GM23338 (cell line): Measurements from ENCODE around the gene COMMD10. TPM values are rescaled to one million over a fixed set of nuclear protein-coding genes. Genes with fewer than 3 reads are reported as not detected.

Experiments used
- ATAC-seq: fragments of 200-7000 bp; cut with Tn5 transposase; 3 replicates; pipeline ENCODE4 v1.9.1; 2020
- DNase-seq: peaks from one replicate; pipeline ENCODE4 v3.0.0-alpha.2; 2015; ENCODE audit warnings: low spot score
- H2AFZ ChIP-seq: fragments of 200-600 bp; sonication (generic); 2 replicates; pipeline ENCODE4 v1.8.0; 2016; ENCODE audit warnings: antibody characterized with exemption, mild to moderate bottlenecking, moderate library complexity
- H3F3A ChIP-seq: fragments of 200-600 bp; sonication (generic); replicated peaks from 2 replicates; pipeline ENCODE4 v1.8.0; 2017; ENCODE audit warnings: antibody characterized with exemption, mixed run types, low read depth
- H3K27ac ChIP-seq: fragments of 200-600 bp; sonication (generic); 2 replicates; pipeline ENCODE4 v1.6.1; 2016; ENCODE audit warnings: low read depth
- H3K27me3 ChIP-seq: fragments of 200-600 bp; sonication (generic); 2 replicates; pipeline ENCODE4 v1.8.0; 2016; ENCODE audit warnings: mild to moderate bottlenecking, mixed run types, moderate library complexity; ENCODE audit not compliant: insufficient read depth
- H3K36me3 ChIP-seq: fragments of 200-600 bp; sonication (generic); 2 replicates; pipeline ENCODE4 v1.8.0; 2016; ENCODE audit warnings: mild to moderate bottlenecking; ENCODE audit not compliant: insufficient read depth
- H3K4me1 ChIP-seq: fragments of 200-600 bp; sonication (generic); 2 replicates; pipeline ENCODE4 v1.8.0; 2016; ENCODE audit warnings: mild to moderate bottlenecking, moderate library complexity; ENCODE audit not compliant: insufficient read depth
- H3K4me2 ChIP-seq: fragments of 200-600 bp; sonication (generic); 2 replicates; pipeline ENCODE4 v1.7.1; 2017; ENCODE audit warnings: mixed run types
- H3K4me3 ChIP-seq: fragments of 200-600 bp; sonication (generic); 2 replicates; pipeline ENCODE4 v1.6.1; 2016; ENCODE audit warnings: mixed run types
- H3K79me2 ChIP-seq: fragments of 200-600 bp; sonication (generic); replicated peaks from 2 replicates; pipeline ENCODE4 v1.8.0; 2017; ENCODE audit warnings: mild to moderate bottlenecking; ENCODE audit not compliant: insufficient read depth
- H3K9me2 ChIP-seq: fragments of 200-600 bp; sonication (generic); 2 replicates; pipeline ENCODE4 v1.8.0; 2017; ENCODE audit not compliant: insufficient read depth
- H4K20me1 ChIP-seq: fragments of 200-600 bp; sonication (generic); replicated peaks from 2 replicates; pipeline ENCODE4 v1.8.0; 2017; ENCODE audit warnings: mild to moderate bottlenecking; ENCODE audit not compliant: insufficient read depth
- H3K27ac Mint-ChIP-seq: 2 replicates; pipeline ENCODE4 v1.8.0; 2020; ENCODE audit warnings: inconsistent platforms, mild to moderate bottlenecking, moderate library complexity, mixed read lengths
- H3K27me3 Mint-ChIP-seq: 3 replicates; pipeline ENCODE4 v1.8.0; 2022; ENCODE audit warnings: low read depth, mild to moderate bottlenecking, moderate library complexity, mixed read lengths, inconsistent platforms; ENCODE audit not compliant: insufficient read depth, poor library complexity
- H3K36me3 Mint-ChIP-seq: 3 replicates; pipeline ENCODE4 v1.8.0; 2021; ENCODE audit warnings: low read depth, mild to moderate bottlenecking, inconsistent platforms, moderate library complexity, mixed read lengths
- H3K4me1 Mint-ChIP-seq: 3 replicates; pipeline ENCODE4 v1.8.0; 2020; ENCODE audit warnings: mild to moderate bottlenecking, inconsistent platforms, mixed read lengths
- H3K4me3 Mint-ChIP-seq: 3 replicates; pipeline ENCODE4 v1.8.0; 2021; ENCODE audit warnings: moderate library complexity, mild to moderate bottlenecking, inconsistent platforms, mixed read lengths
- H3K9me3 Mint-ChIP-seq: 3 replicates; pipeline ENCODE4 v1.8.0; 2020; ENCODE audit warnings: moderate library complexity, mild to moderate bottlenecking, inconsistent platforms, mixed read lengths
- JUNB ChIP-seq: IDR thresholded peaks from one replicate; pipeline ENCODE4 v1.6.1; 2016; ENCODE audit warnings: antibody characterized with exemption; ENCODE audit not compliant: unreplicated experiment
- NANOG ChIP-seq: IDR thresholded peaks from 2 replicates; pipeline ENCODE4 v1.6.1; 2016; ENCODE audit warnings: antibody characterized with exemption, borderline replicate concordance
- POLR2AphosphoS5 ChIP-seq: IDR thresholded peaks from 2 replicates; pipeline ENCODE4 v1.6.1; 2016; ENCODE audit warnings: antibody characterized with exemption, low read depth
- STAT1 ChIP-seq: IDR thresholded peaks from one replicate; pipeline ENCODE4 v1.6.1; 2016; ENCODE audit warnings: antibody characterized with exemption; ENCODE audit not compliant: unreplicated experiment
- ZNF114 ChIP-seq: fragments of 250-450 bp; sonication (Bioruptor Pico); IDR thresholded peaks from 2 replicates; pipeline ENCODE4 v1.5.0; 2020; ENCODE audit warnings: mild to moderate bottlenecking, moderate library complexity
- polyA plus RNA-seq: library from polyadenylated mRNA; unstranded; fragments of >200 nt; fragmentation: Nextera tagmentation; extraction: Ambion mirVana; gene quantifications from 2 replicates; pipeline ENCODE4 v1.2.1, GENCODE V29; 2016
- total RNA-seq: library from RNA; depleted of rRNA; stranded (reverse); fragments of >200 nt; shearing (Covaris generic); gene quantifications from 2 replicates; pipeline ENCODE4 v1.2.3, GENCODE V29; 2014
- TF ChIP-seq, protein P1 (sequence below): fragments of 250-450 bp; sonication (Bioruptor Pico); IDR thresholded peaks from 2 replicates; pipeline ENCODE4 v1.5.0; 2020; ENCODE audit warnings: mild to moderate bottlenecking, moderate library complexity
- TF ChIP-seq, protein P2 (sequence below), 2 experiments: fragments of 200-600 bp in 1 of 2; sonication (generic) in 1 of 2; conservative IDR thresholded peaks; 2 replicates each; pipeline versions ENCODE4 v1.5.1 to v1.6.1; 2016 to 2017; ENCODE audit warnings: antibody characterized with exemption in 2 of 2, low read depth in 2 of 2, mild to moderate bottlenecking in 2 of 2, moderate library complexity in 1 of 2
- TF ChIP-seq, protein P3 (sequence below): IDR thresholded peaks from one replicate; pipeline ENCODE4 v1.6.1; 2018; ENCODE audit warnings: antibody characterized with exemption; ENCODE audit not compliant: unreplicated experiment

Gene COMMD10
- total and polyA plus RNA-seq, 2 experiments from 2014 or later, result 58.5 to 84.0 TPM

DNA sequence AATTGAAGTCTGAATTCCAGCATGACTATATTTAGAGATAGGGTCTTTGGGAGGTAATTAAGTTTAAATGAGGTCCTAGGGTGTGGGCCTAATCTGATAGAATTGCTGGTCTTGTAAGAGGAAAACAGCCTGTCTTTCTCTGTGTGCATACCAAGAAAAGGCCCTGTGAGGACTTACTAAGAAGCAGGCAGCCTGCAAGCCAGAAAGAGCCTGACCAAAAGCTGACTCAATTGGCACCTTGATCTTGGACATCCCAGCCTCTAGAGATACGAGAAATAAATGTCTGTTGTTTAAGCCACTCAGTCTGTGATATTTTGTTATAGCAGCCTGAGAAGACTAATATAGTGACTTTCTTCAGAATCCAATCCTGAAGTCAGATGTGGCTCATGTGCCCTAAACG is 38.0 kb upstream of the COMMD10 start:
- H3F3A ChIP-seq, result no peaks in the 10 kb centered on the region
- no peaks in the 10 kb centered on the region for H3K36me3 ChIP-seq
- Mint-ChIP-seq H3K27me3 (no peaks in the 10 kb centered on the region), H3K9me3 (no peaks in the 10 kb centered on the region), H3K36me3 (no peaks in the 10 kb centered on the region), H3K4me1 (no peaks in the 10 kb centered on the region), H3K4me3 (no peak overlapping the region), H3K27ac (no peak overlapping the region)
- H3K27ac ChIP-seq, result no peak overlapping the region
- 0 out of 2 replicates have a peak overlapping the region, but pooled peaks have one; percentile 24 for H2AFZ ChIP-seq
- no peak for DNase-seq
- H4K20me1 ChIP-seq, result no peaks in the 10 kb centered on the region
- no peaks in the 10 kb centered on the region for H3K27me3 ChIP-seq
- H3K9me2 ChIP-seq, result no peaks in the 10 kb centered on the region
- TF ChIP-seq ZNF114 (CRISPR knock-in tag) (no peak), POLR2AphosphoS5 (no peak), STAT1 (no peak), NANOG (no peak), JUNB (no peak)
- TF ChIP-seq, protein P1, sequence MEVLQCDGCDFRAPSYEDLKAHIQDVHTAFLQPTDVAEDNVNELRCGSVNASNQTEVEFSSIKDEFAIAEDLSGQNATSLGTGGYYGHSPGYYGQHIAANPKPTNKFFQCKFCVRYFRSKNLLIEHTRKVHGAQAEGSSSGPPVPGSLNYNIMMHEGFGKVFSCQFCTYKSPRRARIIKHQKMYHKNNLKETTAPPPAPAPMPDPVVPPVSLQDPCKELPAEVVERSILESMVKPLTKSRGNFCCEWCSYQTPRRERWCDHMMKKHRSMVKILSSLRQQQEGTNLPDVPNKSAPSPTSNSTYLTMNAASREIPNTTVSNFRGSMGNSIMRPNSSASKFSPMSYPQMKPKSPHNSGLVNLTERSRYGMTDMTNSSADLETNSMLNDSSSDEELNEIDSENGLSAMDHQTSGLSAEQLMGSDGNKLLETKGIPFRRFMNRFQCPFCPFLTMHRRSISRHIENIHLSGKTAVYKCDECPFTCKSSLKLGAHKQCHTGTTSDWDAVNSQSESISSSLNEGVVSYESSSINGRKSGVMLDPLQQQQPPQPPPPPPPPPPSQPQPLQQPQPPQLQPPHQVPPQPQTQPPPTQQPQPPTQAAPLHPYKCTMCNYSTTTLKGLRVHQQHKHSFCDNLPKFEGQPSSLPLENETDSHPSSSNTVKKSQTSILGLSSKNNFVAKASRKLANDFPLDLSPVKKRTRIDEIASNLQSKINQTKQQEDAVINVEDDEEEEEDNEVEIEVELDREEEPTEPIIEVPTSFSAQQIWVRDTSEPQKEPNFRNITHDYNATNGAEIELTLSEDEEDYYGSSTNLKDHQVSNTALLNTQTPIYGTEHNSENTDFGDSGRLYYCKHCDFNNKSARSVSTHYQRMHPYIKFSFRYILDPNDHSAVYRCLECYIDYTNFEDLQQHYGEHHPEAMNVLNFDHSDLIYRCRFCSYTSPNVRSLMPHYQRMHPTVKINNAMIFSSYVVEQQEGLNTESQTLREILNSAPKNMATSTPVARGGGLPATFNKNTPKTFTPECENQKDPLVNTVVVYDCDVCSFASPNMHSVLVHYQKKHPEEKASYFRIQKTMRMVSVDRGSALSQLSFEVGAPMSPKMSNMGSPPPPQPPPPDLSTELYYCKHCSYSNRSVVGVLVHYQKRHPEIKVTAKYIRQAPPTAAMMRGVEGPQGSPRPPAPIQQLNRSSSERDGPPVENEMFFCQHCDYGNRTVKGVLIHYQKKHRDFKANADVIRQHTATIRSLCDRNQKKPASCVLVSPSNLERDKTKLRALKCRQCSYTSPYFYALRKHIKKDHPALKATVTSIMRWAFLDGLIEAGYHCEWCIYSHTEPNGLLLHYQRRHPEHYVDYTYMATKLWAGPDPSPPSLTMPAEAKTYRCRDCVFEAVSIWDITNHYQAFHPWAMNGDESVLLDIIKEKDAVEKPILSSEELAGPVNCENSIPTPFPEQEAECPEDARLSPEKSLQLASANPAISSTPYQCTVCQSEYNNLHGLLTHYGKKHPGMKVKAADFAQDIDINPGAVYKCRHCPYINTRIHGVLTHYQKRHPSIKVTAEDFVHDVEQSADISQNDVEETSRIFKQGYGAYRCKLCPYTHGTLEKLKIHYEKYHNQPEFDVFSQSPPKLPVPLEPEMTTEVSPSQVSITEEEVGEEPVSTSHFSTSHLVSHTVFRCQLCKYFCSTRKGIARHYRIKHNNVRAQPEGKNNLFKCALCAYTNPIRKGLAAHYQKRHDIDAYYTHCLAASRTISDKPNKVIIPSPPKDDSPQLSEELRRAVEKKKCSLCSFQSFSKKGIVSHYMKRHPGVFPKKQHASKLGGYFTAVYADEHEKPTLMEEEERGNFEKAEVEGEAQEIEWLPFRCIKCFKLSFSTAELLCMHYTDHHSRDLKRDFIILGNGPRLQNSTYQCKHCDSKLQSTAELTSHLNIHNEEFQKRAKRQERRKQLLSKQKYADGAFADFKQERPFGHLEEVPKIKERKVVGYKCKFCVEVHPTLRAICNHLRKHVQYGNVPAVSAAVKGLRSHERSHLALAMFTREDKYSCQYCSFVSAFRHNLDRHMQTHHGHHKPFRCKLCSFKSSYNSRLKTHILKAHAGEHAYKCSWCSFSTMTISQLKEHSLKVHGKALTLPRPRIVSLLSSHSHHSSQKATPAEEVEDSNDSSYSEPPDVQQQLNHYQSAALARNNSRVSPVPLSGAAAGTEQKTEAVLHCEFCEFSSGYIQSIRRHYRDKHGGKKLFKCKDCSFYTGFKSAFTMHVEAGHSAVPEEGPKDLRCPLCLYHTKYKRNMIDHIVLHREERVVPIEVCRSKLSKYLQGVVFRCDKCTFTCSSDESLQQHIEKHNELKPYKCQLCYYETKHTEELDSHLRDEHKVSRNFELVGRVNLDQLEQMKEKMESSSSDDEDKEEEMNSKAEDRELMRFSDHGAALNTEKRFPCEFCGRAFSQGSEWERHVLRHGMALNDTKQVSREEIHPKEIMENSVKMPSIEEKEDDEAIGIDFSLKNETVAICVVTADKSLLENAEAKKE (CRISPR knock-in tag), result no peak
- H3K4me2 ChIP-seq, result no peak overlapping the region
- no peaks in the 10 kb centered on the region for H3K79me2 ChIP-seq
- no peak overlapping the region for H3K4me3 ChIP-seq
- no peak for ATAC-seq
- H3K4me1 ChIP-seq, result no peaks in the 10 kb centered on the region

DNA sequence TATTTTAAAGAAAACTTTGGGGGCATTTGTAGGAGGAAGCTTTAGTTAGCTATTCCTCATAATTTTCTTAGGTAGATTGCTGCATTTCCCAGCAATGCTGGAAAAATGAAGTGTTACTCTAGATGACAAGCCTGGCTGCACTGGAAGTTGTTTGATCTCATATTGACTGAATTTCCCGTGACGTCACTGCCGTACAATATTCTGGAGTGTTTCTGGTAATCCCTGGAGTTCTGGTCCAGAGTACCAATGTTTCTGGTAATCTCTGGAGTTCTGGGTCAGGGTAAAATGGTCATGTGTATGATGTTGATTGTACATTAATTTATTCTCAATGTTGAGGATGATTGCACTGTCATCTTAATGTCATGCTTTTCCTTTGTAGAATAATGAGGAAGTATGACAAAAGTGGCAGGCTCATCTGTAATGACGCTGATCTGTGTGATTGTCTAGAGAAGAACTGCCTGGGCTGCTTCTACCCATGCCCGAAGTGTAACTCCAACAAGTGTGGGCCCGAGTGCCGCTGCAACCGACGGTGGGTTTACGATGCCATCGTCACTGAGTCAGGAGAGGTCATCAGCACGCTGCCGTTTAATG is 26.4 kb upstream of the COMMD10 start:
- Histone ChIP-seq H3K27ac (no peak overlapping the region), H3K27me3 (no peaks in the 10 kb centered on the region), H3F3A (no peaks in the 10 kb centered on the region), H3K36me3 (no peaks in the 10 kb centered on the region), H2AFZ (0 out of 2 replicates have a peak overlapping the region, but pooled peaks have one; percentile 12), H3K9me2 (no peaks in the 10 kb centered on the region), H3K79me2 (no peaks in the 10 kb centered on the region), H3K4me2 (no peak overlapping the region), H4K20me1 (no peaks in the 10 kb centered on the region), H3K4me1 (no peaks in the 10 kb centered on the region), H3K4me3 (no peak overlapping the region)
- Mint-ChIP-seq H3K4me3 (no peak overlapping the region), H3K4me1 (no peaks in the 10 kb centered on the region), H3K9me3 (no peaks in the 10 kb centered on the region; the same call in 2 of the 3 replicates), H3K36me3 (no peaks in the 10 kb centered on the region), H3K27ac (no peak overlapping the region), H3K27me3 (no peaks in the 10 kb centered on the region)
- DNase-seq (no peak), ATAC-seq (no peak)
- TF ChIP-seq, protein P2, sequence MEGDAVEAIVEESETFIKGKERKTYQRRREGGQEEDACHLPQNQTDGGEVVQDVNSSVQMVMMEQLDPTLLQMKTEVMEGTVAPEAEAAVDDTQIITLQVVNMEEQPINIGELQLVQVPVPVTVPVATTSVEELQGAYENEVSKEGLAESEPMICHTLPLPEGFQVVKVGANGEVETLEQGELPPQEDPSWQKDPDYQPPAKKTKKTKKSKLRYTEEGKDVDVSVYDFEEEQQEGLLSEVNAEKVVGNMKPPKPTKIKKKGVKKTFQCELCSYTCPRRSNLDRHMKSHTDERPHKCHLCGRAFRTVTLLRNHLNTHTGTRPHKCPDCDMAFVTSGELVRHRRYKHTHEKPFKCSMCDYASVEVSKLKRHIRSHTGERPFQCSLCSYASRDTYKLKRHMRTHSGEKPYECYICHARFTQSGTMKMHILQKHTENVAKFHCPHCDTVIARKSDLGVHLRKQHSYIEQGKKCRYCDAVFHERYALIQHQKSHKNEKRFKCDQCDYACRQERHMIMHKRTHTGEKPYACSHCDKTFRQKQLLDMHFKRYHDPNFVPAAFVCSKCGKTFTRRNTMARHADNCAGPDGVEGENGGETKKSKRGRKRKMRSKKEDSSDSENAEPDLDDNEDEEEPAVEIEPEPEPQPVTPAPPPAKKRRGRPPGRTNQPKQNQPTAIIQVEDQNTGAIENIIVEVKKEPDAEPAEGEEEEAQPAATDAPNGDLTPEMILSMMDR (conservative IDR thresholded peaks at IDR 0.05; ENCODE audit: low read depth in 2 of 2), result no peak
- TF ChIP-seq, protein P3, sequence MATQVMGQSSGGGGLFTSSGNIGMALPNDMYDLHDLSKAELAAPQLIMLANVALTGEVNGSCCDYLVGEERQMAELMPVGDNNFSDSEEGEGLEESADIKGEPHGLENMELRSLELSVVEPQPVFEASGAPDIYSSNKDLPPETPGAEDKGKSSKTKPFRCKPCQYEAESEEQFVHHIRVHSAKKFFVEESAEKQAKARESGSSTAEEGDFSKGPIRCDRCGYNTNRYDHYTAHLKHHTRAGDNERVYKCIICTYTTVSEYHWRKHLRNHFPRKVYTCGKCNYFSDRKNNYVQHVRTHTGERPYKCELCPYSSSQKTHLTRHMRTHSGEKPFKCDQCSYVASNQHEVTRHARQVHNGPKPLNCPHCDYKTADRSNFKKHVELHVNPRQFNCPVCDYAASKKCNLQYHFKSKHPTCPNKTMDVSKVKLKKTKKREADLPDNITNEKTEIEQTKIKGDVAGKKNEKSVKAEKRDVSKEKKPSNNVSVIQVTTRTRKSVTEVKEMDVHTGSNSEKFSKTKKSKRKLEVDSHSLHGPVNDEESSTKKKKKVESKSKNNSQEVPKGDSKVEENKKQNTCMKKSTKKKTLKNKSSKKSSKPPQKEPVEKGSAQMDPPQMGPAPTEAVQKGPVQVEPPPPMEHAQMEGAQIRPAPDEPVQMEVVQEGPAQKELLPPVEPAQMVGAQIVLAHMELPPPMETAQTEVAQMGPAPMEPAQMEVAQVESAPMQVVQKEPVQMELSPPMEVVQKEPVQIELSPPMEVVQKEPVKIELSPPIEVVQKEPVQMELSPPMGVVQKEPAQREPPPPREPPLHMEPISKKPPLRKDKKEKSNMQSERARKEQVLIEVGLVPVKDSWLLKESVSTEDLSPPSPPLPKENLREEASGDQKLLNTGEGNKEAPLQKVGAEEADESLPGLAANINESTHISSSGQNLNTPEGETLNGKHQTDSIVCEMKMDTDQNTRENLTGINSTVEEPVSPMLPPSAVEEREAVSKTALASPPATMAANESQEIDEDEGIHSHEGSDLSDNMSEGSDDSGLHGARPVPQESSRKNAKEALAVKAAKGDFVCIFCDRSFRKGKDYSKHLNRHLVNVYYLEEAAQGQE, result no peak
